ENCODE data around the gene TRIP13.

DNA sequence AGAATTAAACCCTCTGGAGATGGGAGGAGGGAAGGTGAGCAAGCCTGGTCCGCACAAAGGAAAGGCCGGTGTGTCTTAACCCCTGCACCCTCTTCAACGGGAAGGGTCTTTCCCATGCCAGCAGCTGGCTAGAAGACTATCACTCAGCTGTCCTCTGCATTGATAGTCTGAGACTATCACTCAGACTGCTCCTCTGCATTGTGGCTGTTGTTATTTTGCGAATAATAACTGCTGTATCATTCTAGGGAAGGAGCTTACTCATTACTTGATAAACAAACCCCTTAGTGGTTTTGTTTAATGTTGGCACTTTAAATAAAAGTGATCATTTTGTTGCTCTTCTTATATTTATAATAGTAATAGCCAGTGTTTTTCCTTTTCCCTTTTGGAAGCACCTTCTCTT is 8.1 kb downstream of the TRIP13 start:
- TF ChIP-seq RCOR1 (IDR thresholded peaks at IDR 0.05; ENCODE audit: insufficient replicate concordance, low read length): no peak
- TF ChIP-seq, protein P1, sequence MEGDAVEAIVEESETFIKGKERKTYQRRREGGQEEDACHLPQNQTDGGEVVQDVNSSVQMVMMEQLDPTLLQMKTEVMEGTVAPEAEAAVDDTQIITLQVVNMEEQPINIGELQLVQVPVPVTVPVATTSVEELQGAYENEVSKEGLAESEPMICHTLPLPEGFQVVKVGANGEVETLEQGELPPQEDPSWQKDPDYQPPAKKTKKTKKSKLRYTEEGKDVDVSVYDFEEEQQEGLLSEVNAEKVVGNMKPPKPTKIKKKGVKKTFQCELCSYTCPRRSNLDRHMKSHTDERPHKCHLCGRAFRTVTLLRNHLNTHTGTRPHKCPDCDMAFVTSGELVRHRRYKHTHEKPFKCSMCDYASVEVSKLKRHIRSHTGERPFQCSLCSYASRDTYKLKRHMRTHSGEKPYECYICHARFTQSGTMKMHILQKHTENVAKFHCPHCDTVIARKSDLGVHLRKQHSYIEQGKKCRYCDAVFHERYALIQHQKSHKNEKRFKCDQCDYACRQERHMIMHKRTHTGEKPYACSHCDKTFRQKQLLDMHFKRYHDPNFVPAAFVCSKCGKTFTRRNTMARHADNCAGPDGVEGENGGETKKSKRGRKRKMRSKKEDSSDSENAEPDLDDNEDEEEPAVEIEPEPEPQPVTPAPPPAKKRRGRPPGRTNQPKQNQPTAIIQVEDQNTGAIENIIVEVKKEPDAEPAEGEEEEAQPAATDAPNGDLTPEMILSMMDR (conservative IDR thresholded peaks at IDR 0.05; ENCODE audit: low read depth, low read length): no peak
- no peak for TF ChIP-seq SMC3 (IDR thresholded peaks at IDR 0.05; ENCODE audit: low read depth, low read length)
- TF ChIP-seq MAZ (IDR thresholded peaks at IDR 0.05; ENCODE audit: borderline replicate concordance, low read depth, low read length): no peak
- no peak for TF ChIP-seq RAD21 (IDR thresholded peaks at IDR 0.05; ENCODE audit: low read length)
- no peak for TF ChIP-seq POLR2A (IDR thresholded peaks at IDR 0.05; ENCODE audit: low read depth, low read length)
- TF ChIP-seq CHD1 (IDR thresholded peaks at IDR 0.05; ENCODE audit: low read depth, low read length): no peak
- no peak for TF ChIP-seq BHLHE40 (IDR thresholded peaks at IDR 0.05; ENCODE audit: low read depth, low read length)
- TF ChIP-seq, protein P2, sequence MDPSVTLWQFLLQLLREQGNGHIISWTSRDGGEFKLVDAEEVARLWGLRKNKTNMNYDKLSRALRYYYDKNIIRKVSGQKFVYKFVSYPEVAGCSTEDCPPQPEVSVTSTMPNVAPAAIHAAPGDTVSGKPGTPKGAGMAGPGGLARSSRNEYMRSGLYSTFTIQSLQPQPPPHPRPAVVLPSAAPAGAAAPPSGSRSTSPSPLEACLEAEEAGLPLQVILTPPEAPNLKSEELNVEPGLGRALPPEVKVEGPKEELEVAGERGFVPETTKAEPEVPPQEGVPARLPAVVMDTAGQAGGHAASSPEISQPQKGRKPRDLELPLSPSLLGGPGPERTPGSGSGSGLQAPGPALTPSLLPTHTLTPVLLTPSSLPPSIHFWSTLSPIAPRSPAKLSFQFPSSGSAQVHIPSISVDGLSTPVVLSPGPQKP (IDR thresholded peaks at IDR 0.05; ENCODE audit: borderline replicate concordance, low read depth, low read length): no peak
- no peak for TF ChIP-seq MAFK (IDR thresholded peaks at IDR 0.05; ENCODE audit: low read depth, low read length)
- no peak for TF ChIP-seq CEBPB (IDR thresholded peaks at IDR 0.05; ENCODE audit: low read depth, low read length)
- TF ChIP-seq, protein P3, sequence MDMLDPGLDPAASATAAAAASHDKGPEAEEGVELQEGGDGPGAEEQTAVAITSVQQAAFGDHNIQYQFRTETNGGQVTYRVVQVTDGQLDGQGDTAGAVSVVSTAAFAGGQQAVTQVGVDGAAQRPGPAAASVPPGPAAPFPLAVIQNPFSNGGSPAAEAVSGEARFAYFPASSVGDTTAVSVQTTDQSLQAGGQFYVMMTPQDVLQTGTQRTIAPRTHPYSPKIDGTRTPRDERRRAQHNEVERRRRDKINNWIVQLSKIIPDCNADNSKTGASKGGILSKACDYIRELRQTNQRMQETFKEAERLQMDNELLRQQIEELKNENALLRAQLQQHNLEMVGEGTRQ (IDR thresholded peaks at IDR 0.05; ENCODE audit: low read depth, low read length): no peak
- TF ChIP-seq RFX5 (IDR thresholded peaks at IDR 0.05; ENCODE audit: low read depth, low read length): no peak
- 0 out of 2 replicates have a peak, but pooled peaks have one; percentile 5 for TF ChIP-seq NFE2L2 (IDR thresholded peaks at IDR 0.05; ENCODE audit: low read depth, low read length)

All from IMR-90 (cell line).